Peyer's patch (tissue), 4 donors: ENCODE data around the gene CLASP1.

Experiments used
- CTCF ChIP-seq, 6 experiments: fragments of 450-650 bp in 4 of 6; fragments of 200-600 bp in 2 of 6; sonication (generic) in 1 of 6; IDR thresholded peaks; one replicate each; pipeline ENCODE4 v1.5.1; 2017 to 2019; ENCODE audit warnings: antibody characterized with exemption in 6 of 6, mild to moderate bottlenecking in 3 of 6, moderate library complexity in 1 of 6
- POLR2A ChIP-seq, 2 donors: fragments of 450-650 bp; IDR thresholded peaks; one replicate each; pipeline ENCODE4 v1.5.1; 2017; ENCODE audit warnings: antibody characterized with exemption in 2 of 2, mild to moderate bottlenecking in 2 of 2, moderate library complexity in 2 of 2

GRCh38 chr2:121346859-121347258, 302.4 kb downstream of the CLASP1 start:
- TF ChIP-seq POLR2A (IDR thresholded peaks at IDR 0.05) (no peak), CTCF (IDR thresholded peaks at IDR 0.05) (no peak)
